Measurements from ENCODE around the gene LRMDA. TPM values are rescaled to one million over a fixed set of nuclear protein-coding genes. Genes with fewer than 3 reads are reported as not detected.

The LRMDA gene
- total and polyA plus RNA-seq, 2 of the 8 experiments (the other 6 are each of a cell fraction or from before 2014, with no cell fraction given), result 0.86 to 2.8 TPM

GRCh38 chr10:75703191-75703854, 271.9 kb downstream of the LRMDA start:
- Histone ChIP-seq H3K4me2 (ENCODE audit: insufficient read depth in 1 of 2, low read depth in 2 of 2, low read length in 2 of 2) (no peak overlapping the region), H4K8ac (ENCODE audit: extremely low read depth, insufficient read depth, low read length) (no peak overlapping the region), H3K36me3 (ENCODE audit: control insufficient read depth in 2 of 4, insufficient read depth in 4 of 4, low read length in 3 of 4) (no peaks in the 10 kb centered on the region), H3K79me1 (ENCODE audit: low read depth, low read length) (no peaks in the 10 kb centered on the region), H3K4me1 (replicated peaks in 1 of 4; ENCODE audit: control insufficient read depth in 3 of 4, insufficient read depth in 4 of 4, low read length in 3 of 4) (peaks cover 0 to 7% (median 5%) of the 10 kb centered on the region in 4 experiments; a peak in 3 of 7 replicates), H3K27me3 (replicated peaks in 1 of 4; ENCODE audit: control insufficient read depth in 3 of 4, extremely low read depth in 1 of 4, insufficient read depth in 3 of 4, low read length in 3 of 4) (no peaks in the 10 kb centered on the region), H3K23ac (ENCODE audit: insufficient read length) (no peak overlapping the region), H2BK20ac (ENCODE audit: low read length) (no peak overlapping the region), H3K56ac (replicated peaks; ENCODE audit: insufficient read length, low read depth, low read length) (no peak overlapping the region), H3K14ac (ENCODE audit: insufficient read length) (no peak overlapping the region), H3K79me2 (ENCODE audit: control insufficient read depth in 1 of 2, insufficient read depth in 2 of 2, low read length in 2 of 2) (no peaks in the 10 kb centered on the region), H3K23me2 (ENCODE audit: low read depth, low read length) (no peaks in the 10 kb centered on the region), H2BK12ac (ENCODE audit: low read depth, low read length) (no peak overlapping the region), H2BK120ac (replicated peaks; ENCODE audit: low read depth, low read length) (no peak overlapping the region), H4K91ac (replicated peaks; ENCODE audit: insufficient read length, low read length) (no peak overlapping the region), H3K18ac (ENCODE audit: extremely low read depth, low read length) (no peak overlapping the region), H3K9ac (replicated peaks in 1 of 4; ENCODE audit: extremely low read depth in 1 of 4, low read depth in 3 of 4, low read length in 3 of 4) (no peak overlapping the region), H2AFZ (ENCODE audit: low read length) (no peak overlapping the region), H3K4me3 (ENCODE audit: extremely low read depth in 1 of 4, insufficient read depth in 2 of 4, low read depth in 3 of 4, low read length in 4 of 4) (no peak overlapping the region), H3K9me3 (ENCODE audit: insufficient read depth in 2 of 2, low read depth in 1 of 2, low read length in 1 of 2) (no peaks in the 10 kb centered on the region), H2AK5ac (ENCODE audit: low read depth, low read length) (no peak overlapping the region), H4K5ac (ENCODE audit: insufficient read length, low read depth, low read length) (no peak overlapping the region), H2BK5ac (ENCODE audit: low read depth, low read length) (no peak overlapping the region), H4K20me1 (replicated peaks in 1 of 2; ENCODE audit: control insufficient read depth in 1 of 2, insufficient read depth in 2 of 2, low read length in 2 of 2) (no peaks in the 10 kb centered on the region), H3K4ac (replicated peaks; ENCODE audit: insufficient read length, low read depth, low read length) (no peak overlapping the region), H3K27ac (ENCODE audit: low read depth, low read length) (no peak overlapping the region), H2BK15ac (ENCODE audit: low read length) (no peak overlapping the region)
- ChIA-PET CTCF (ENCODE audit: partially characterized antibody) (no interaction called here), POLR2A (ENCODE audit: partially characterized antibody) (interaction anchor here (0.8 kb wide), 1 partner anchor 11 kb away, joined by 3 read pairs; no protein-coding TSS in a partner anchor)
- DNase-seq (ENCODE audit: low read depth in 1 of 2, low spot score in 2 of 2), result no peak
- WGBS, 2 experiments (ENCODE audit: extremely low coverage in 1 of 2, insufficient coverage in 1 of 2, insufficient read length in 1 of 2, insufficient replicate concordance in 2 of 2, low coverage in 1 of 2, low lambda C conversion rate in 2 of 2, missing lambda C conversion rate in 1 of 2), result 86% methylated on average over 9 of the region's 9 CpGs; no CpG with 5 or more reads in 1 of the 2 experiments
- FAIRE-seq, result no peak
